ENCODE data around the gene RNF166. TPM values are rescaled to one million over a fixed set of nuclear protein-coding genes. Genes with fewer than 3 reads are reported as not detected.

Gene RNF166
- total and polyA plus RNA-seq, 2 of the 13 experiments (the other 11 are each of a cell fraction or from before 2014, with no cell fraction given): 21.4 to 23.0 TPM

- TF ChIP-seq REXO4 (CRISPR knock-in tag; IDR thresholded peaks at IDR 0.05; ENCODE audit: borderline replicate concordance) (0 out of 2 replicates have a peak, but pooled peaks have one; percentile 47), ZNF773 (CRISPR knock-in tag; IDR thresholded peaks at IDR 0.05; ENCODE audit: borderline replicate concordance) (no peak), ZBTB7A (CRISPR knock-in tag; IDR thresholded peaks at IDR 0.05) (0 out of 2 replicates have a peak, but pooled peaks have one; percentile 52), CHD2 (IDR thresholded peaks at IDR 0.05; ENCODE audit: low read depth, low read length) (no peak), ARNTL (CRISPR knock-in tag; IDR thresholded peaks at IDR 0.05) (peak; percentile 37), CHD4 (IDR thresholded peaks at IDR 0.05; ENCODE audit: borderline replicate concordance, low read length) (no peak), NFKB2 (CRISPR knock-in tag; IDR thresholded peaks at IDR 0.05; ENCODE audit: borderline replicate concordance) (no peak), NFE2L2 (IDR thresholded peaks at IDR 0.05; ENCODE audit: low read length) (no peak), ZNF609 (CRISPR knock-in tag; IDR thresholded peaks at IDR 0.05; ENCODE audit: borderline replicate concordance) (peak; percentile 54; the same call in 1 of the 2 replicates), SRSF1 (optimal IDR thresholded peaks at IDR 0.05; ENCODE audit: low read depth, low read length) (peak; percentile 69), ZNF33B (CRISPR knock-in tag; IDR thresholded peaks at IDR 0.05) (no peak), SMAD1 (CRISPR knock-in tag; IDR thresholded peaks at IDR 0.05; ENCODE audit: borderline replicate concordance, low read depth) (no peak), NR2C2 (CRISPR knock-in tag; IDR thresholded peaks at IDR 0.05; ENCODE audit: borderline replicate concordance) (peak; percentile 22; the same call in 1 of the 2 replicates), ZFP1 (CRISPR knock-in tag; IDR thresholded peaks at IDR 0.05) (no peak)
- TF ChIP-seq, protein P1, sequence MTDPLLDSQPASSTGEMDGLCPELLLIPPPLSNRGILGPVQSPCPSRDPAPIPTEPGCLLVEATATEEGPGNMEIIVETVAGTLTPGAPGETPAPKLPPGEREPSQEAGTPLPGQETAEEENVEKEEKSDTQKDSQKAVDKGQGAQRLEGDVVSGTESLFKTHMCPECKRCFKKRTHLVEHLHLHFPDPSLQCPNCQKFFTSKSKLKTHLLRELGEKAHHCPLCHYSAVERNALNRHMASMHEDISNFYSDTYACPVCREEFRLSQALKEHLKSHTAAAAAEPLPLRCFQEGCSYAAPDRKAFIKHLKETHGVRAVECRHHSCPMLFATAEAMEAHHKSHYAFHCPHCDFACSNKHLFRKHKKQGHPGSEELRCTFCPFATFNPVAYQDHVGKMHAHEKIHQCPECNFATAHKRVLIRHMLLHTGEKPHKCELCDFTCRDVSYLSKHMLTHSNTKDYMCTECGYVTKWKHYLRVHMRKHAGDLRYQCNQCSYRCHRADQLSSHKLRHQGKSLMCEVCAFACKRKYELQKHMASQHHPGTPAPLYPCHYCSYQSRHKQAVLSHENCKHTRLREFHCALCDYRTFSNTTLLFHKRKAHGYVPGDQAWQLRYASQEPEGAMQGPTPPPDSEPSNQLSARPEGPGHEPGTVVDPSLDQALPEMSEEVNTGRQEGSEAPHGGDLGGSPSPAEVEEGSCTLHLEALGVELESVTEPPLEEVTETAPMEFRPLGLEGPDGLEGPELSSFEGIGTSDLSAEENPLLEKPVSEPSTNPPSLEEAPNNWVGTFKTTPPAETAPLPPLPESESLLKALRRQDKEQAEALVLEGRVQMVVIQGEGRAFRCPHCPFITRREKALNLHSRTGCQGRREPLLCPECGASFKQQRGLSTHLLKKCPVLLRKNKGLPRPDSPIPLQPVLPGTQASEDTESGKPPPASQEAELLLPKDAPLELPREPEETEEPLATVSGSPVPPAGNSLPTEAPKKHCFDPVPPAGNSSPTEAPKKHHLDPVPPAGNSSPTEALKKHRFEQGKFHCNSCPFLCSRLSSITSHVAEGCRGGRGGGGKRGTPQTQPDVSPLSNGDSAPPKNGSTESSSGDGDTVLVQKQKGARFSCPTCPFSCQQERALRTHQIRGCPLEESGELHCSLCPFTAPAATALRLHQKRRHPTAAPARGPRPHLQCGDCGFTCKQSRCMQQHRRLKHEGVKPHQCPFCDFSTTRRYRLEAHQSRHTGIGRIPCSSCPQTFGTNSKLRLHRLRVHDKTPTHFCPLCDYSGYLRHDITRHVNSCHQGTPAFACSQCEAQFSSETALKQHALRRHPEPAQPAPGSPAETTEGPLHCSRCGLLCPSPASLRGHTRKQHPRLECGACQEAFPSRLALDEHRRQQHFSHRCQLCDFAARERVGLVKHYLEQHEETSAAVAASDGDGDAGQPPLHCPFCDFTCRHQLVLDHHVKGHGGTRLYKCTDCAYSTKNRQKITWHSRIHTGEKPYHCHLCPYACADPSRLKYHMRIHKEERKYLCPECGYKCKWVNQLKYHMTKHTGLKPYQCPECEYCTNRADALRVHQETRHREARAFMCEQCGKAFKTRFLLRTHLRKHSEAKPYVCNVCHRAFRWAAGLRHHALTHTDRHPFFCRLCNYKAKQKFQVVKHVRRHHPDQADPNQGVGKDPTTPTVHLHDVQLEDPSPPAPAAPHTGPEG (CRISPR knock-in tag; IDR thresholded peaks at IDR 0.05): no peak
- TF ChIP-seq, protein P2, sequence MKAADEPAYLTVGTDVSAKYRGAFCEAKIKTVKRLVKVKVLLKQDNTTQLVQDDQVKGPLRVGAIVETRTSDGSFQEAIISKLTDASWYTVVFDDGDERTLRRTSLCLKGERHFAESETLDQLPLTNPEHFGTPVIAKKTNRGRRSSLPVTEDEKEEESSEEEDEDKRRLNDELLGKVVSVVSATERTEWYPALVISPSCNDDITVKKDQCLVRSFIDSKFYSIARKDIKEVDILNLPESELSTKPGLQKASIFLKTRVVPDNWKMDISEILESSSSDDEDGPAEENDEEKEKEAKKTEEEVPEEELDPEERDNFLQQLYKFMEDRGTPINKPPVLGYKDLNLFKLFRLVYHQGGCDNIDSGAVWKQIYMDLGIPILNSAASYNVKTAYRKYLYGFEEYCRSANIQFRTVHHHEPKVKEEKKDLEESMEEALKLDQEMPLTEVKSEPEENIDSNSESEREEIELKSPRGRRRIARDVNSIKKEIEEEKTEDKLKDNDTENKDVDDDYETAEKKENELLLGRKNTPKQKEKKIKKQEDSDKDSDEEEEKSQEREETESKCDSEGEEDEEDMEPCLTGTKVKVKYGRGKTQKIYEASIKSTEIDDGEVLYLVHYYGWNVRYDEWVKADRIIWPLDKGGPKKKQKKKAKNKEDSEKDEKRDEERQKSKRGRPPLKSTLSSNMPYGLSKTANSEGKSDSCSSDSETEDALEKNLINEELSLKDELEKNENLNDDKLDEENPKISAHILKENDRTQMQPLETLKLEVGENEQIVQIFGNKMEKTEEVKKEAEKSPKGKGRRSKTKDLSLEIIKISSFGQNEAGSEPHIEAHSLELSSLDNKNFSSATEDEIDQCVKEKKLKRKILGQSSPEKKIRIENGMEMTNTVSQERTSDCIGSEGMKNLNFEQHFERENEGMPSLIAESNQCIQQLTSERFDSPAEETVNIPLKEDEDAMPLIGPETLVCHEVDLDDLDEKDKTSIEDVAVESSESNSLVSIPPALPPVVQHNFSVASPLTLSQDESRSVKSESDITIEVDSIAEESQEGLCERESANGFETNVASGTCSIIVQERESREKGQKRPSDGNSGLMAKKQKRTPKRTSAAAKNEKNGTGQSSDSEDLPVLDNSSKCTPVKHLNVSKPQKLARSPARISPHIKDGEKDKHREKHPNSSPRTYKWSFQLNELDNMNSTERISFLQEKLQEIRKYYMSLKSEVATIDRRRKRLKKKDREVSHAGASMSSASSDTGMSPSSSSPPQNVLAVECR (CRISPR knock-in tag; IDR thresholded peaks at IDR 0.05; ENCODE audit: borderline replicate concordance): no peak
Measured at GRCh38 chr16:88687254-88687576, 19.0 kb downstream of the RNF166 start (continued).
